Stimulated activated CD8-positive, alpha-beta memory T cell treated with anti-CD3 and anti-CD28 coated beads, Interleukin-12 subunit alpha, Interleukin-12 subunit beta, amount 100 ng/mL, for 24 hours (primary cell): Measurements from ENCODE around the gene B4GALNT3.
A peak's percentile ranks its signal among the peaks of the same experiment; 100 is the strongest.
"Not testable (repeated sequence)": the region's sequence is repeated elsewhere in the genome, so short reads cannot be mapped to it uniquely, and the experiment has no call there.

Experiments
- DNase-seq: peaks from one replicate; pipeline ENCODE4 v3.0.0-alpha.2; 2020; ENCODE audit errors: extremely low read depth

The B4GALNT3 gene

DNA sequence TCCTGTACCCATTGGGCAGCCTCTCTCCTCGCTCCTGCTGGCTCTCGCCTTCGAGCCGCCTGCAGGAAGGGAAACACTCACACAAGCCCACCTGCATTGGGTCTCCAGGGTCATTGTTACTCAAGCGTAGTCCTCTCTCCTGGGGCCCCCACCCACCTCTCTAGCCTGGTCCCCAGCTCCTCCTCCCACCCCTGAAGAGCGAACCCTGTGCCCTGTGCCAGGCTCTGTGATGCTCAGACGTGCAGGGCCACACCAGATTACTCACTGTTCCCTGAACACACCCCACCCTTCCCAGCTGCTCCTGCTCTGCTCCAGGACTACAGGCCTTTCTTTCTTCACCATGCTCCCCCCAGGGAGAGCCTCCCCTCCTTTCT lies 115.4 kb downstream of the B4GALNT3 start:
- DNase-seq: no peak

DNA sequence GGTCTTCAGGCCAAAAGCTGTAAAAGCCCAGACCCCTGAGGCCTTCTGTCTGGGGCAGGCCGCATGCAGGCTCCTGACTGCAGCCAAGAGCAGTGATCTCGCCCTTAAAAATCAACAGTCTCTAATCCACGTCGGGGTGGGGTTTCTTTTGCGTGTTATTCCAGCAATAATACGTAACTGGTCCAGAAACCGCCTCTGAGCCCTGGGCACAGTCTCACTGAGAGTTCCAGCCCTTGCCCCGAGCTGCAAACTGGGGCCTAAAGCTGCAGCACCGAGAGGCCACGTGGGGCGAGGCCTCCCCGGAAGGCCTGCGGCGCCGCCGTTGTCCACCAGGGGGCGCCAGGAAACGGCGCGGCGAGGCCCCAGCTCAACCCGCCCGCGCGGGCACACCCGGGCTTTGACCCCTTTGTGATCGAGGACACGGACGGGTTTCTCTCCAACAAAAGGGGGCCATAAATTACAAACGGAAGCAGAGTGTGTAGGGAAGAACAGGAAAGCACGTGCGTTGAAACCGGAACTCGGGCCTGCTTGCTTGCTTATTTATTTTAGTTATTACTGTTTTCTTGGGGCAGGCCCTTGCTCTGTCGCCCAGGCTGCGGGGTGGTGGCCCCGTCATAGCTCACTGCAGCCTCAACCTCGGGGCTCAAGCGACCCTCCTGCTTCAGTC lies 116.3 kb downstream of the B4GALNT3 start:
- peak; percentile 49 for DNase-seq

DNA sequence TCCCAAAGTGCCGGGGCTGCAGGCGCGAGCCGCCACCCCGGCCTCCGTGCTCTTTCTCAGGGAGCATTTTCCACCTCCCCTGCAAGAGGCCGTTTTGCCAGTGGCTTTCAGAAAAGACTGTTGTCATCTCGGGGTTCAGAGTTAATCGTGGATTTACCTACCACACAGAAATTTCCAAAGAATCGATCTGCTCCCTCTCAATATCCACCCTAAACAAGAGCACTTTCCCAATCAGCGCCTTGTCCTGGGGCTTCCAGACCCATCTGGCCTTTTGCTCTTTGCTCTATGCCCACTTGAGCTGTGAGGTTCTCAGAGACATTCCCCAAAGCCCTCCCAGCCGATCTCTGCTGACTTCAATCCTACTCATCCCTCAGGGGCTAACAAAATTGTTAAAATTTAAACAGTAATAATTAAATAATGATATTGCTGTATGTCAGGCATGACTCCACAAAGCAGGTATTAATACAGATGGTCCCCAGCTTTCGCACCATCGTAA lies 116.9 kb downstream of the B4GALNT3 start:
- no peak for DNase-seq

DNA sequence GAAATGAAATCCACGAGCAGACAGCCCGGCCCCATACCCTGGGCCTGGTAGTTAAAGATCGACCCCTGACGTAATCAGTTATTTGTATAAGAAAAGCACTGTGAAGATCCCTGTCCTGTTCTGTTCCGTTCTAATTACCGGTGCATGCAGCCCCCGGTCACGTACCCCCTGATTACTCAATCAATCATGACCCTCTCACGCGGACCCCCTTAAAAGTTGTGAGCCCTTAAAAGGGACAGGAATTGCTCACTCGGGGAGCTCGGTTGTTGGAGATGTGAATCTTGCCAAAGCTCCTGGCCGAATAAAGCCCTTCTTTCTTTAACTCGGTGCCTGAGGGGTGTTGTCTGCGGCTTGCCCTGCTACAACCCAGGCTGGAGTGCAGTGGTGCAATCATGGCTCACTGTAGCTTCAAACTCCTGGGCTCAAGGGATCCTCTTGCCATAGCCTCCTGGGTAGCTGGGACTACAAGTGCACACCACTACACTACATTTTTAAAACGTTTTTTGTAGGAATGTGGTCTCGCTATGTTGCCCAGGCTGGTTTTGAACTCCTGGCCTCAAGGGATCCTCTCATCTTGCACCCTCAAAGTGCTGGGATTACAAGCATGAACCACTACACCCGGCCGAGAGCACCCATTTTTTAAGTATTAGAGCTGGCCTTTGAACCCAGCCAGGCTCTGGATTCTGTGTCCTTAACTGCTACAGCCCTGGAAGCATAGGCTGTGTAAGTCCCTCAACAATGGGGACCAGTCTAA lies 118.4 kb downstream of the B4GALNT3 start:
- not testable (repeated sequence) for DNase-seq

DNA sequence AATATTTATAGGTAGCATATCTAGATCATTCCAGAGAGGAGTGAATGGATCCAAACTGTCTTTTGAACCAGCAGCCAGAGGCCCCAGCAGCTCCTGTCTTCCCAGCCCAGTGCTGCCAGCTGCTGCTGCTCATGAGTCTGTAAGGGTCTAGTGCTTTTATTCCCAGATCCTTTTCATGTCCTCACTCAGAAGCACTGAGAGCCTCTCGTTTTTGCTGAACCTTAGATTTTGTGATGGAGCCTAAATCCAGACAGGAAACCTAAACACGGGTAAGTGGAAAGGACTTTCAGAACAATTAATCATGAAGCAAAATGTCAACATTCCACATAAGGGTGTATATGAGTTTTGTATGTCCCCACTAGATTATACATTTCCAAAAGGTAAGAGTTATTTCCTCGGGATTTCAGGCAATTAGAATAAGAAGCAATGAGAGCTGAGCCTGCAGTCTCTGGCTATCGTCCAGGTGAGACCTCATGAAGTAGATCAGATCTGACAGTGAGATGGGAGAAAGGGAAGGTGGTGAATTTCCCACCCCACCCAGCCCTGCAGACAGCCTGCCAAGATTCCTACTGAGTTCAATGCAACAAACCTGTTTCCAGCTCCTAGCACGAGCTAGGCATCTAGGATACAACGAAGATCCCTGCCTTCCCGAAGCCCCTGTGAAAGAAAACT lies 119.1 kb downstream of the B4GALNT3 start:
- DNase-seq: no peak

DNA sequence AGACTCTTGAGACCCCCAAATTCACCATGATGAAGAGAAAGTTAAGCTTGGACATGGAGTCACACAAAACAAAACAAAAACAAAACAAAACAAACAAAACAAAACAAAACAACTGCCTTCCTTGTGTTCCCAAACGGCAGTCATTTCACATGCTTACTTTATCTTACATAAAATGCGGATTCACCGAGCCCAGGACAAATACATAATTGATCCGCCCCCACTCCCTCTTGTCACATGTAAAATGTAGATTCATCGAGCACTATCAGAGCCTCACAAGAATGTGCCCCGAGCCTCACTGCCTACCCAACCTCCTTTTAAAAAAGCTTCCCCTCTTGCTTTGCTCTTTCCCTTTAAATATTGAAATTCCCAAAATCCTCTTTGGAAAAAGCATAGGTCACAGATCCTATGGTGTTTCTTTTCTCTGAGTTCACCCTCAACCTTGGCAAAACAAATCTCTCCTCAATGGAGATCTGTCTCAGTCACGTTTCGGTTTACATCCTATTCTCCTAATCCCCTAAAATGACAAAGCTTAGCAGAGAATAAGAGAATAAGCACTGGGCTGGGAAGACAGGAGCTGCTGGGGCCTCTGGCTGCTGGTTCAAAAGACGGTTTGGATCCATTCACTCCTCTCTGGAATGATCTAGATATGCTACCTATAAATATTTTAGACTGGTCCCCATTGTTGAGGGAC lies 119.8 kb downstream of the B4GALNT3 start:
- DNase-seq: no peak

DNA sequence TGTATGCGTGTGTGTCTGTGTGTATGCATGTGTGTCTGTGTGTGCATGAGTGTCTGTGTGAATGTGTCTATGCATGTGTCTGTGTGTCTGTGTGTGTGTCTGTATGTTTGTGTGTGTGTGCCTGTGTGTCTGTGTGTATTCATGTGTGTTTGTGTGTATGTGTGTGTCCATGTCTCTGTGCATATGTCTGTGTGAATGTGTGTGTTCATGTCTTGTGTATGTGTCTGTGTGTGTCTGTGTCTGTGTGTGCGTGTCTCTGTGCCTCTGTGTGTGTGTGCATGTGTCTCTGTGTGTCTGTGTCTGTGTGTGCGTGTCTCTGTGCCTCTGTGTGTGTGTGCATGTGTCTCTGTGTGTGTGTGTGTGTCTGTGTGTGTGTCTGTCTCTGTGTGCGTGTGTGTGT lies 121.1 kb downstream of the B4GALNT3 start:
- no peak for DNase-seq

DNA sequence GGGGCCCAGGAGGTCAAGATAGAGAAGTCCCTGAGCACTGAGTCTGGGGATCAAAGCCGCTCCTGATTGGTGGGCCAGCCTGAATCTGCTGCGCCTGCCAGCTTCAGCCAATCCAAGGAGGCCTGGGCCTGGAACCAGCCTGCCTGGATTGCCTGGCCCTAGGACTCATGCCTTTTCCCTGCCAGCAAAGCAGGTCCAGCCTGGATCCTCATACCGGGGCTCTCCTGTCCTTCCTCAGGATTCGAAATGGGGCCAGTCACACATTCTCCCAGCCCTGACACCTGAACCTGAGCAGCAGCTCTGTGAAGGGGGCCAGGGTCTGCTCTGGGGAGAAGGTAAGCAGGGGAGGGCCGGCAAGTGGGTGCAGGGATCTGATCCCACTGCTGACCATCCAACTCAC lies 121.6 kb downstream of the B4GALNT3 start:
- DNase-seq: no peak

DNA sequence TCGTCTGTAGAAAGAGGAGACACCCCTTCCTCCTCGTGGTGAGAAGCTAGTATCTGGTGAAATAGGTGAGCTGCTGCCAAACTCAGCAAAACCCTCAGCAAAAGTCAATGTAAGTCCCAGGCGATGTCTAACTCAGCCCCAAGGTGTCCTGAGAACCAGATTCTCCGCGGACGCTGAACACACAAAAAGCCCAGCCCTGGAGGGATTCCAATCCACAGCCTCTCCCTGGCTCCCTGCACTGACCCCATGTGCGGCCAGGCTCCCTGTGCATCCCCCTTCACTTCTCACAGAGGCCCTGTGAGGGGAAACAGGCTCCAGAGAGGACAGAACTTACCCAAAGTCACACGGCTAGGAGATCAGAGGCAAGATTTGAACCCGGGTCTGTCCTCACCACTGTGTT lies 122.0 kb downstream of the B4GALNT3 start:
- DNase-seq: no peak

DNA sequence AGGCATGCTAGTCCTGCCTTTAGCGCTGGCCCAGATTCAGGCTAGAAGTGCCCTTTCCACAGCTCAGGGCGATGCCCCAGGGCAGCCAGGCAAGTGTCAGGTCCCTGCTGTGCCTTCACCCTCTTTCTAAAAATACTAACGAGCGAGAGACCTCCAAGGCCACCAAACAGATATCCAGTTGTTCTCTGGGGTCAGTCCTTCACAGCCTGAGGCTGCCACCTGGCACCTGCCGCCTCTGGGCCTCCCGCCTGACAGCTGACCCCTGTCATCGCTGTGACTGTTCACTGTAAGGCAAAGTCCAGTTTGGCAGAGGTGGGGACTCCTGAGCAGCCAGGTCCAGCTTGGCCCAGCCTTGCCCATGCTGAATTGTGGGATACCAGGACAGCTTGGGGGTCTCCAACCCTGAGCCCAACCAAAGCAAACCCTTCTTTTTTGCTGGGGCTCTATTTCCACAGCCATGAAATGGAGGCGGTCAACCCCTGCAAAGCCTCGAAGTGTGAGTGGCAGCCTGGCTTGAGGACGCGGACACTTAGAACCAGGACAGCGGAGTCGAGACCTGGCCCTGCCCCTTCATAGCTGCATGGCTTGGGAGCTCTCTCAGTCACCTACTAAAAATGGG lies 123.6 kb downstream of the B4GALNT3 start:
- no peak for DNase-seq

DNA sequence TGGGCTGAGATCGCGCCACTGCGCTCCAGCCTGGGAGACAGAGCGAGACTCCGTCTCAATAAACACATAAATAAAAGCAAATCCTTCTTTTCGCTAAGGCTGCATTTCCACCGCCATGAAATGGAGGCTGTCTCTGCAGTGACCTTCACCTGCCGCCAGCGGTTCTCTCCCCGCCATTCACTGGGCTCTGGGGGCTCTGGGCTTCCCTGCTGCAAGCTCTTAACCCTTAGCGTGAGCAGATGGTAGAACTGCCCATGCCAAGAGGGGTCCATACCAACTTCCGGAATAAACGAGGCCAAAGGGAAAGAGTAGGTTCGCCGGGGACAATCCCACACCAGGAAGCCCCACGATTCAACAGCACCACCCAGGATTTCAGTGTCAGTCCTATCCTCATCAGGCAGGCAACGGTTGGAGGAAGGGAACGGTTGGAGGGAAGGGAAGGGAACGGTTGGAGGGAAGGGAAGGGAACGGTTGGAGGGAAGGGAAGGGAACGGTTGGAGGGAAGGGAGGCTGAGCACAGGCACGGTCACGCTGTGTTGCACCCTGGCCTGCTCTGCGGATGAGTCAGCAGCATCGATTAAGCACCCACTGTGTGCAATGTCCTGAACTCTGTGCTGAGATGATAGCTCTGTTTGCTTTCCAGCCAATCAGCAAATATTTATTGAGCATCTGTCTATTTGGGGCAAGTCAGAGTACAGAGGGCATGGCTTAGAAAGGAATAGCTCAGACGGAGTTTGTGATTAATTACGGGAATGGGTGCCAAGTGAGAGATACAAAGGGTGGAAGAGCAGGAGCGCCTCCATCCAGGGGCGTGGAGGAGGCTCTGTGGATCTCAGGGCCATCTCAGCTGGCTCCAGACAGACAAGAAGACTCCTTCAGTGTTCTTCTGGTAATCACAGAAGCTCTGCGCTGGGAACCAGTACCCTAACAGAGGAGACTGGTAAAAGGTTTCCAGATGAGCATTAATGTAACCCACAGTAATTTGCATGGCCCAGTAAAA lies 125.6 kb downstream of the B4GALNT3 start:
- no peak for DNase-seq

DNA sequence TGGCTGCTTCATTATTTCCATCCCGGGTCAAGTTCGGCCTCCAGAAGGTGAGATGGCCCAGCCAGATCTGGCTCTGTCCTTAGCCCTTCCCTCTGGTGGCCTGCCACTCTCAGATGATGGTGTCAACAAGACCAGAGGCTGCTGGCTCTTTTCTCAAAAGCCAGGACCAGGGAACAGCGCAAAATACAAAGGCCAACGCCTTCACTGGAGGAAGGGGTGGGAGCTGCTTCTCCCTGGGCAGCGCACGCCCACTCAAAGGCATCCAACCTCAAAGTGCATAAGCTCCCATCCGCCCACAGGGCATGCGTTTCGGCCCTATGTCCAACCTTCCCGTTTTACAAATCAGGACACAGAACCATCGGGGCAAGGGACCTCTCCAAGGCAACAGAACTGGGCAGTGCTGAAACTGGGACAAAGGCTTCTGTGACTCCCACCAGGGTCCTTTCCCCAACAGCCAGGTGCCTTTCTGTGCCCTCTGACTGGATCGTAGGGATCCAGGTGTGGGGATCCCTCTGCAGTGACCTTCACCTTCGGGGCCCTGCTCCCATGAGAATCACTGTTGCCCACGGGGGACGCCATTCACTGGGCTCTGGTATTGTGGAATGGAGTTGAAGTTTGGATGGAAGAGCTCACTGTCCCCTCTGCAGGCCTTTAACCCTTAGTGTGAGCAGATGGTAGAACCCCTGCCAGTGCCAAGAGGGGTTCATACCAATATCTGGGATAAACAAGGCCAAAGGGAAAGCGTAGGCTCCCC lies 126.8 kb downstream of the B4GALNT3 start:
- DNase-seq: no peak

DNA sequence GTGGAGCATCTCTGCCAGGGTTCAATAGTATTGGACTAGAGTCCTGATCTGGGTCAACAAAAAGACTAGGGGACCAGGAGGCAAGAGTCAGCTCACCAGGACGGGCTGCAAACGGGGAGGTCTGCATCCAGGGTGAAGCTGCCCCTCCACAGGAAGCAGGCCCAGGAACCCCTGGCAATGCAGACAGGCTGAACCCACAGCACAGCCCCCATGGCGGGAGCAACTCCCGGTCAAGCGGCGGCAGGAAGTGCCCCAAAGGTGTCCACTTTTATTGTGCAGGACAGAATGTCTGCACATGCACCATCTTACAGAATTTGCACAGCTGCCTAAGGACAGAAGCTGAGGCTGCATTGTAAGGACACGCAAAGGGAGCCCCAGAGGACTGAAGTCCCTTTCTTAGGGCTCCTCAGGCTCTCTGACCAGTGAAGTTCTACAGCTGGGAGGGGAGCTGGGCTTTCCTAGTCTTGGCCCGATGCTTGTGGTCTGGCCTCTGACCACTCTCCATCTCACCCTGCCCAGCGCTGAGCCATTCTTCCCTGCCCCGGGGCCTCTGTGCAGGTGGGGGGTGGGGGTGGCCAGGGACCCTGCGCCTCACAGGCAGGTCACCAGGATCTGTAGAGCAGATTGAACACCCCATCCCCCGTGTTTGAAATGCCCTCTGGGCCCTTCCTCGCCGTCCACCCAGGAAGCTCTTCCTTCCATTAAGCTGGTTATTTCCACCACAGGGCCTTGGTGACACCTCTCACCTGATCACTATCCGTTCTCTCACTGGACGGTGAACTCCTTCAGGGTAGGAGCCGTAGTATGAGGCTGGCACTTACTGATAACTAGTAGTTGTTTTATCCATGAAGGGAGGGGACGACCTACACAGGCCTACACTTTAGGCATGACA lies 127.6 kb downstream of the B4GALNT3 start:
- DNase-seq: no peak

DNA sequence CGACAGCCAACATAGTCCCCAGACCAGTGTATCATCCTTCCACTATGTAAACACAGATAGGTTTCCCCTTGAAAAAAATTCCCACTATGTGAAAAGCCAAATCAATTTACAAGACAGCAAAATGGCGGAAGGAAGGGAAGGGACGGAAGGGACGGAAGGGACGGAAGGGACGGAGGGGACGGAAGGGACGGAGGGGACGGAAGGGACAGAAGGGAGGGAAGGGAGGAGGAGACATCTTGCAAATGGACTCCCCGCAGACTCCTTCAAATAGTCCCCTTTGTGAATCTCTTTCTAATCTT lies 128.2 kb downstream of the B4GALNT3 start:
- no peak for DNase-seq

DNA sequence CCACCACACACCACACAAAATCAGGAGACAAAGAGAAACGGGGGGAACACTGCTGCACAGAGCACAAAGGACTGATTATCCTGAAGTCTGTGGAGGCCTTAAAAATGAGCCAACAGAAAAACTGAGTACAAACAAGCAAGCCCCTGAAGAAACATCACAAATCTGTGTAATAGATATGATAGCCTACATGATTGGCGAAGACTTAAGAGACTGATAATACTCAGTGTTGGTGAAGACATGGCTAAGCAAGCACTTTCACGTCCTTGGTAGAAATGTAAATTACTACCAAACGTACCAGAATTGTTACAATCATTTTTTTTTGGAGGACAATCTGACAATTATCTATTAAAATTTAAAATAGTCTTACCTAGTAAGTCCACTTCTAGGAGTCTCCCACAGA lies 128.9 kb downstream of the B4GALNT3 start:
- DNase-seq: no peak

DNA sequence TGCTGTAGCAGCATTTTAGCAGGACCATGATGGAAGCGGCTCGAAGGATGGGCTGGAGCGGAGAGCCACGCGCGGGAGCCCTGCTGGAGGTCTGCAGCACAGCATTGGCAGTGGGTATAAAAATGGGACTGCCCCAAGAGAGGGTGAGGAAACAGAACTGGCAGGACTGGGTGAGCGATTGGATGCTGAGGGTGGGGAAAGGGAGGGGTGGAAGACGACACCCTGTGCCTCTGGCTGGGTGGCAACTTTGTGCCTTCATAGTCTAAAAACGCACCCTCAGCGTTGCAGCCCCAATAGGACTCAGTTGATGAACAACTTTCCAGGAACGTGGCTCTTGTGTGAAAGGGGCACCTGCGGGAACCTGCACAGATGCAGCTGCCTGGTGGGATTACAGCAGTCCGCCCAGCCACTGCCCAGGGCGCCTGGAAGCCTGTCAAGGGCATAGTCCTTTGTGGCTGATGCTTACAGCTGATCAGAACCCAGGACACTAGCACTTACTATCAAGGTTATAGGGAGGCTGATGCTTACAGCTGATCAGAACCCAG lies 130.5 kb downstream of the B4GALNT3 start:
- no peak for DNase-seq

DNA sequence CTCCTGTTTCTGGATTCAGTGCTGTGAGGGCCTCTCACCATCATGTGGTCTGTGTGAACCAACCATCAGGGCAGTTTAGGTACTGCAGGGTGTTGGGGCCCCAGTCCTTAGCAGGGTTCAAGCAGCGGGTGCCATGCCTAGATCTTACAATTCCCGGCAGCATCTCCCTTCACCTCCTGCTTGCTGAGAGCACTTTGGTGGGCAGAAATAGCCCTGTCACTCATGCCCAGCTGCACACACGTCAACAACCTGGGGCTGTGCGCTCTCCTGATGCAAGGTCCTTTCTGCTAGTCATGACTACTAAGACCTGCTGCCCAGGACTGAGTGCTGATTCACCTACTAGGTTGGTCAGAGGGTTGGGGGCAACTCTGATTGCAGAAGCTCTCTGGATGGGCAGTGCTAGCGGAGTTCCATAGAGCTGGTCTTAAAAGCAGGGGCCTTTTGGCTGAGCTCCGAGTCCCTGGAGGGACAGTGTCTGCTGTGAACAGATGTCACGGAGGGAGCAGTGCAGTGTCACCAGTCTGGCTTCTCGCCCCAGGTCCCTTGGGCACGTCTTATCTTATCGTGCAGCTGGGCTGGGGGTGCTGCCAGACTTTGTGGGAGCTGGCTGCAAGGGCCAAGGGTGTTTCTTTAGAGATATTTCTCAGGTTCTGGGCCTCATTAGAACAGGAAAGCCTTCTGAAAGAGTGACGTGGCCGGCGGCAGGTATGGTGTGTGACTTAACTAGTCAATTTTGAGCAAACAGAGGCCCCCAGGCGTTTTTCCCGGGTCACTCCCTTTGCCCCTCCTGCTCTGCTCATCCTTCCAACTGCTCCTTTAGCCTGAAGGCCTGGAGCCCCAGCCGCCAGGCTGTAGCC lies 131.7 kb downstream of the B4GALNT3 start:
- DNase-seq: no peak

DNA sequence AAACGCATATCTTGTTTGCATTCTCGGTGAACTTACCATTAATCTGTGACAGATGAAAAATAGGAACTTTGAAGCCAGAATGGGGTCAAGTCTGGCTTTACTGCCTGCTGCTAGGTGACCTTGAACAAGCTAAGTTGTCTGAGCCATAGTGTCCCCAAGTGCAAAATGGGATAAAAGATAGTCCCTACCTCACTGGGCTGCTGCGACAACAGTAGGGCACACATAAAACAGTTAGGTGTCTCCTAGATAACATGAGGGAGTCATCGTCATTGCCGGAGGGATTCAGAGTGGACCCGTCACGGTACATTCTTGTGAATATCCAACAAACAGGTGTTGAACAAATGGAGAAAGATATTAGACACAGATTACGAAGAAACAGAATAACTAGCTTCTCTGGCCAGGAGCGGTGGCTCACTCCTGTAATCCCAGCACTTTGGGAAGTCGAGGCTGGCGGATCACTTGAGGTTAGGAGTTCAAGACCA lies 132.3 kb downstream of the B4GALNT3 start:
- no peak for DNase-seq
